CD4-positive, alpha-beta memory T cell (primary cell): ENCODE results near the gene OR2B6. TPM values are rescaled to one million over a fixed set of nuclear protein-coding genes. Genes with fewer than 3 reads are reported as not detected.

ENCODE experiments used
- CTCF ChIA-PET: fragments of 350-600 bp; sonication (Branson Sonifier 250); formaldehyde crosslinking; loops from one replicate; lab custom pipeline; 2021; ENCODE audit warnings: inconsistent platforms; ENCODE audit not compliant: partially characterized antibody; lab: Charles Lee
- POLR2A ChIA-PET: fragments of 350-600 bp; sonication (Branson Sonifier 250); formaldehyde crosslinking; loops from one replicate; lab custom pipeline; 2021; ENCODE audit not compliant: partially characterized antibody; lab: Charles Lee
- DNase-seq, 5 donors: peaks; one replicate each; pipeline versions ENCODE4 v3.0.0 to v3.0.0-alpha.2; 2020 to 2022; ENCODE audit warnings: mixed read lengths in 1 of 5
- H3K27ac ChIP-seq: one replicate; pipeline ENCODE4 v1.7.0; 2013; ENCODE audit warnings: low read depth, low read length
- H3K27me3 ChIP-seq: 2 replicates; pipeline ENCODE4 v1.7.0; 2013; ENCODE audit warnings: mild to moderate bottlenecking, low read length, moderate library complexity; ENCODE audit not compliant: insufficient read depth
- H3K36me3 ChIP-seq: 2 replicates; pipeline ENCODE4 v1.7.0; 2013; ENCODE audit warnings: mild to moderate bottlenecking, low read length, moderate library complexity; ENCODE audit not compliant: insufficient read depth
- H3K4me1 ChIP-seq: 2 replicates; pipeline ENCODE4 v1.7.0; 2013; ENCODE audit warnings: mild to moderate bottlenecking, low read length, moderate library complexity; ENCODE audit not compliant: insufficient read depth
- H3K4me3 ChIP-seq, 2 donors: one replicate each; pipeline ENCODE4 v1.7.0; 2013; ENCODE audit warnings: low read length in 2 of 2, mild to moderate bottlenecking in 1 of 2
- H3K9me3 ChIP-seq, 2 donors: one replicate each; pipeline ENCODE4 v1.7.0; 2013; ENCODE audit warnings: low read length in 2 of 2, control low read depth in 1 of 2; ENCODE audit not compliant: control insufficient read depth in 1 of 2
- H3K27ac Mint-ChIP-seq, 7 donors: one replicate each; pipeline ENCODE4 v1.8.0; 2020 to 2021; ENCODE audit warnings: mixed read lengths in 7 of 7, mild to moderate bottlenecking in 6 of 7, inconsistent platforms in 3 of 7, moderate library complexity in 3 of 7
- H3K27me3 Mint-ChIP-seq, 2 donors: one replicate each; pipeline ENCODE4 v1.8.0; 2020 to 2021; ENCODE audit warnings: mixed read lengths in 2 of 2
- H3K36me3 Mint-ChIP-seq, 2 donors: one replicate each; pipeline ENCODE4 v1.8.0; 2020 to 2021; ENCODE audit warnings: mixed read lengths in 2 of 2, inconsistent platforms in 1 of 2, mild to moderate bottlenecking in 1 of 2
- H3K4me1 Mint-ChIP-seq, 4 donors: one replicate each; pipeline ENCODE4 v1.8.0; 2020 to 2021; ENCODE audit warnings: mixed read lengths in 4 of 4, mild to moderate bottlenecking in 1 of 4
- H3K4me3 Mint-ChIP-seq, 8 donors: one replicate each; pipeline ENCODE4 v1.8.0; 2020 to 2021; ENCODE audit warnings: mixed read lengths in 8 of 8, mild to moderate bottlenecking in 7 of 8, moderate library complexity in 6 of 8, inconsistent platforms in 3 of 8
- H3K9me3 Mint-ChIP-seq, 8 donors: one replicate each; pipeline ENCODE4 v1.8.0; 2020 to 2021; ENCODE audit warnings: mixed read lengths in 8 of 8, mild to moderate bottlenecking in 5 of 8, inconsistent platforms in 3 of 8, moderate library complexity in 1 of 8
- intact Hi-C: fragments of 100-400 bp; cut with micrococcal nuclease; formaldehyde crosslinking; loops from one replicate; pipeline ENCODE4 v1.15.1; 2023
- polyA plus RNA-seq, 2 donors: library from polyadenylated mRNA; unstranded; fragments of 300-500 nt; fragmentation: Illumina TruSeq; gene quantifications; one replicate each; pipeline ENCODE4 v1.2.3, GENCODE V29; 2021
- total RNA-seq, 2 experiments: library from RNA; stranded (reverse); gene quantifications; one replicate each; pipeline ENCODE4 v1.2.3, GENCODE V29; 2021

Gene OR2B6
- total and polyA plus RNA-seq, 4 experiments from 2014 or later, result not detected

DNA sequence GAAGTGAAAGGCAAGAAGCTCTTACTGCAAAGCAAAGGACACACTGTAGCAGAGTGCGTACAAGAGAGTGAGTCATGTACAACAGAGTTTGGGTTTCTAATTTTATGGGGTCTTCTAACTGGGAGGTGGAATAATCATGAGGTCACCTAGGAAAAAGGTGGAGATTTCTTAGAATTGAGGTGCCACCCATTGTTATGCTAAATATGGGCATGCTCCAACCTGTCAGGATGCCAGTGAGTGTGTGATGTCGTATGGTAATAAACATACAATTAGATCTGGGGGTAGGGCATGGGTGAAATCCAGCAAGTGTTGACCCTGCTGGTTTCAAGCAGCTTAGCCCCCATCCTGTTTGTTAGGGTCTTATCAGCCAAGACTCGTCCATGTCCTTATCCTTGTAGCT, 46.6 kb downstream of the OR2B6 start:
- H3K27ac Mint-ChIP-seq, result no peak overlapping the region
- intact Hi-C loops, result no loop called here
- peaks cover 14 to 16% of the 10 kb centered on the region in 2 donors for H3K27me3 Mint-ChIP-seq
- ChIA-PET POLR2A (no interaction called here), CTCF (no interaction called here)
- no peak for DNase-seq
- H3K36me3 Mint-ChIP-seq, result no peaks in the 10 kb centered on the region
- no peaks in the 10 kb centered on the region for H3K27me3 ChIP-seq
- no peak overlapping the region for H3K4me3 ChIP-seq
- H3K4me3 Mint-ChIP-seq, result no peak overlapping the region
- no peaks in the 10 kb centered on the region for H3K4me1 ChIP-seq
- no peak overlapping the region for H3K27ac ChIP-seq
- H3K36me3 ChIP-seq, result no peaks in the 10 kb centered on the region
- H3K9me3 Mint-ChIP-seq, result peaks cover 0 to under 1% (median 0%) of the 10 kb centered on the region in 8 donors
- no peaks in the 10 kb centered on the region for H3K4me1 Mint-ChIP-seq
- no peaks in the 10 kb centered on the region for H3K9me3 ChIP-seq

DNA sequence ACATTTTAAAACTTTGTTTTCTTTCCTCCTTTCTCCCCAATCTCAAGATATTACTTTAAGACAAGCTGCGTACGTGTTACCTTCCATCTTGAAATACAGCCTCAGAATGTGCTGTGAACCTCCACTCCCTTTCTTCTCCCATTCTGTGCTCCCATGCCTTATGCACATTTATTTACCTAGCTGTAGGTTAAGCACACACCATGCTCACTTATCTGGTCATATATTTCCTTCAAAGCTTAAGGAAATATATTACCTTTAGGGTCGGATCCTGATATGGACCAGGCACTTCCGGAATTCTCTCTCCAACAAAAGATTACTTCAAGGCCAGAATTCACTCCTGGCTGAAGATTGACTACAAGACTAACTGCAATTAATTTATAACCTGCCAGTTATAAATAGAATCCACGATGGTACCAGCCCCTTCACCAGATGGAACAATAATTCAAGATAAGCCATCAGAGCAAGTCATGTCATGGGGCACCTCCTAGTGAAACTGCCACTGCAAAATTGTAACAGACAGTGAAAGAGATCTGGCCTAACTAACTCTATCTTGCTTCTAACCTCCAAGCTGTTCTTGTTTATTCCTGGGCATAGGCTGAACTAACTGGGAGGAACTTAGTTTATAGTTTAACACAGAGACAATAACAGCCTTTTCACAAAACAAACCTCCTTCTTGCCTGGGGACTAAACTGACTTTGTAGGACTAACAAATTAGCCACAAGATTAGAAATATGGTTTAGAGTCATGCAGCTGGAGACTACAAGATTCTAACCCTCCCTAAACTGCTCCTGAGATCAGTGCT, 47.5 kb downstream of the OR2B6 start:
- Mint-ChIP-seq H3K27ac (no peak overlapping the region), H3K4me1 (no peaks in the 10 kb centered on the region), H3K27me3 (peaks cover 14 to 16% of the 10 kb centered on the region in 2 donors), H3K9me3 (no peaks in the 10 kb centered on the region), H3K36me3 (no peaks in the 10 kb centered on the region), H3K4me3 (no peak overlapping the region)
- POLR2A ChIA-PET, result no interaction called here
- no peak for DNase-seq
- H3K9me3 ChIP-seq, result no peaks in the 10 kb centered on the region
- CTCF ChIA-PET, result no interaction called here
- H3K36me3 ChIP-seq, result no peaks in the 10 kb centered on the region
- H3K4me3 ChIP-seq, result no peak overlapping the region
- intact Hi-C loops, result no loop called here
- H3K27ac ChIP-seq, result no peak overlapping the region
- no peaks in the 10 kb centered on the region for H3K27me3 ChIP-seq
- no peaks in the 10 kb centered on the region for H3K4me1 ChIP-seq

DNA sequence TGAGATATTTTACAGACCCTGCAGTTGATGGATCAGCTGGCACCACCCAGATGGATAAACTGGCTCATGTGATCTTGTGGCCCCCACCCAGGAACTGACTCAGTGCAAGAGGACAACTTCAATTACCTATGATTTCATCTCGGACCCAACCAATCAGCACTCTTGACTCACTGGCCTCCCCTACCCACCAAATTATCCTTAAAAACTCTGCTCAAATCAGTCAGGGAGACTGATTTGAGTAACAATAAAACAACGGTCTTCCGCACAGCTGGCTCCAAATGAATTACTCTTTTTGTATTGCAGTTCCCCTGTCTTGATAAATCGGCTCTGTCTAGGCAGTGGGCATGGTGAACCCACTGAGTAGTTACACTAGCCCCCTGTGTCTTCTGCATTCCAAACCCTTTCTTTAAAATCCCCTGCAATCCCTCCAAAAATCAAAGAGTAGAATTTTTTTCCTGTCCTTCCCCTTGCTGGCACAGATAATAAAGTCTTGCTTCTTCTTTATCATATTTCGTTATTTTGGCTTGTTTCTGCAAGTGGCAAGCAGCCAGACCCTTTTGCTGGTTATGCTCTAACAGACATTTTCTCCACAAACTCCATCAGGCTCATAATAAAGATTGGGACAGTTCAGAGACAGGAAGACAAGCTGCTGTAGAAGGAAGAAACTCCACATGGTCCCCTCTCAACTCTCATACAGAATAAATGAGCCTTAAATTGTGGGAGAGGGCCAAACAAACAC, 48.3 kb downstream of the OR2B6 start:
- H3K4me3 Mint-ChIP-seq, result no peak overlapping the region
- H3K9me3 Mint-ChIP-seq, result no peaks in the 10 kb centered on the region
- H3K27me3 Mint-ChIP-seq, result peaks cover 12 to 15% of the 10 kb centered on the region in 2 donors
- Histone ChIP-seq H3K4me1 (no peaks in the 10 kb centered on the region), H3K27me3 (no peaks in the 10 kb centered on the region), H3K36me3 (no peaks in the 10 kb centered on the region), H3K9me3 (no peaks in the 10 kb centered on the region), H3K27ac (no peak overlapping the region), H3K4me3 (no peak overlapping the region)
- H3K36me3 Mint-ChIP-seq, result no peaks in the 10 kb centered on the region
- no peak overlapping the region for H3K27ac Mint-ChIP-seq
- no peak for DNase-seq
- POLR2A ChIA-PET, result no interaction called here
- H3K4me1 Mint-ChIP-seq, result no peaks in the 10 kb centered on the region
- intact Hi-C loops, result no loop called here
- CTCF ChIA-PET, result no interaction called here

DNA sequence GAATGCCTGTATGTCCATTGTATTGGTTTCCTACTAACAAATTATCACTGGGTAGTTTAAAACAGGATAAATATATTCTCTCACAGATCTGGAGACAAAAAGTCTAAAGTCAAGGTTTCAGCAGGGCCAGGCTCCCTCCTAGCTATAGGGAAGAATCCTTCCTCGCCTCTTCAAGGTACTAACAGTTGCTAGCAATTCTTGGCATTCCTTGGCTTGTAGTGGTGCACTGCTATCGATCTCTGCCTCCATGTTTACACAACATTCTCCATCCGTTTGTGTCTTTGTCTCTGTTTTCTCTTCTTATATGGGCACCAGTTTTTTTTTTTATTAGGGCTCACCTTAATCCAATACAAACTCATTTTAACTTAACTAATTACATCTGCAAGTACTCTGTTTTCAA, 48.9 kb downstream of the OR2B6 start:
- H3K27me3 Mint-ChIP-seq, result peaks cover 11 to 13% of the 10 kb centered on the region in 2 donors
- no peaks in the 10 kb centered on the region for H3K4me1 ChIP-seq
- H3K9me3 ChIP-seq, result no peaks in the 10 kb centered on the region
- H3K27ac ChIP-seq, result no peak overlapping the region
- CTCF ChIA-PET, result no interaction called here
- no peaks in the 10 kb centered on the region for H3K9me3 Mint-ChIP-seq
- no peak overlapping the region for H3K4me3 ChIP-seq
- no peaks in the 10 kb centered on the region for H3K36me3 ChIP-seq
- H3K4me3 Mint-ChIP-seq, result no peak overlapping the region
- no peak overlapping the region for H3K27ac Mint-ChIP-seq
- intact Hi-C loops, result no loop called here
- POLR2A ChIA-PET, result no interaction called here
- H3K27me3 ChIP-seq, result no peaks in the 10 kb centered on the region
- peaks cover 0 to 2% (median 0%) of the 10 kb centered on the region in 4 donors for H3K4me1 Mint-ChIP-seq
- no peak for DNase-seq
- H3K36me3 Mint-ChIP-seq, result no peaks in the 10 kb centered on the region

Other genes starting within 250 kb of the OR2B6 start
- not detected for gene OR2B2, start 44.8 kb upstream of the OR2B6 start, total RNA-seq
- gene OR2B2, start 44.8 kb upstream of the OR2B6 start, polyA plus RNA-seq, result not detected
- gene ZNF165, start 123.3 kb downstream of the OR2B6 start, total RNA-seq, result 1 to 10 TPM in 1 of 2 experiments, under 1 TPM in 1; 0.75 to 1.4 TPM
- under 1 TPM; 0.78 to 0.96 TPM for gene ZNF165, start 123.3 kb downstream of the OR2B6 start, polyA plus RNA-seq
- 10 to 100 TPM; 13.4 to 14.8 TPM for gene ZSCAN16, start 167.4 kb downstream of the OR2B6 start, total RNA-seq
- gene ZSCAN16, start 167.4 kb downstream of the OR2B6 start, polyA plus RNA-seq, result 10 to 100 TPM; 12.4 to 14.2 TPM
- 10 to 100 TPM; 40.8 to 43.3 TPM for gene ZKSCAN8, start 184.6 kb downstream of the OR2B6 start, total RNA-seq
- gene ZKSCAN8, start 184.6 kb downstream of the OR2B6 start, polyA plus RNA-seq, result 1 to 10 TPM in 1 of 2 donors, not detected in 1; 1.8 TPM